Measurements from ENCODE around the gene PYGB. TPM values are rescaled to one million over a fixed set of nuclear protein-coding genes. Genes with fewer than 3 reads are reported as not detected.
A peak's percentile ranks its signal among the peaks of the same experiment; 100 is the strongest.

PYGB gene
- total and polyA plus RNA-seq, 8 donors = 17.4 to 37.2 (median 24.2) TPM

DNA sequence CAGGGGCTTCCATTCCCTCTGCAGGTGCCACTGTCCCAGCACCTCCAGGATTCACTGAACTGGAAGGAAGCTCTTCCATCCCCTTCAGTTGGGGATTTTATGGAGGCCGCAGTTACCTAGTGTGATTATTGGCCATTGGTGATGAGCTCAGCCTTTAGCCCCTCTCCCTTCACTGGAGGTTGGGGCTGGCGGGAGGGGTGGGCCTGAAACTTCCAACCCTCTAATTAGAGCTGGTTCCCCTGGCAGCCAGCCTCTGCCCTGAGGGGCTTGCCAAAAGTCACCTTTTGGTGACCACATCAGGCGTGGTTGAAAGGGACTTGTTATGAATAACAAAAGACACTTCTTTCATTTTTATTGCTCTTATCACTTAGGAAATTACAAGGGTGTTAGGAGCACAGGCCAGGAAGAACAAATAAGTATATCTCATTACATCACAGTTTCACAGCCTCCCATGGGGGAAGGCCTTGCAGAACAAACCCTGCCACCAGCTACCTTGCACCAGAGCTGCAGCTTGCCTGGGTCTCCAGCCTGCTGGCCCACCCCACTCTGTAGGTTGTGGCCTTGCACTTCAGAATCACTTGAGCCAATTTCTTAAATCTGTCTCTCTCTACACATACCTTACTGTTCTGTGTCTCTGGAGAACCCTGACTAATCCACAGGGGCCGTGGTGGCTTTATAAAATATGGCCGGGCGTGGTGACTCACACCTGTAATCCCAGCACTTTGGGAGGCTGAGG, 5.0 kb downstream of the PYGB start:
- FAIRE-seq = no peak
- TF ChIP-seq CTCF (IDR thresholded peaks at IDR 0.05) = no peak
- no peak for DNase-seq
- Histone ChIP-seq H3K9me3 (no peaks in the 10 kb centered on the region), H3K4me1 (peaks cover 0 to 14% (median 9%) of the 10 kb centered on the region in 3 donors), H3K27me3 (no peaks in the 10 kb centered on the region), H3K36me3 (no peaks in the 10 kb centered on the region), H3K27ac (no peak overlapping the region), H3K4me3 (no peak overlapping the region)
- 81 to 82% methylated on average over 6 of the region's 6 CpGs for WGBS, 2 donors
- ATAC-seq = no peak
- intact Hi-C loops (cut with DNase I) = no loop called here

- Histone ChIP-seq H3K4me3 (no peak overlapping the region), H3K9me3 (no peaks in the 10 kb centered on the region), H3K27me3 (no peaks in the 10 kb centered on the region), H3K4me1 (peaks cover 0 to 14% (median 9%) of the 10 kb centered on the region in 3 donors), H3K36me3 (no peaks in the 10 kb centered on the region), H3K27ac (no peak overlapping the region)
- intact Hi-C loops (cut with DNase I) = no loop called here
- ATAC-seq = no peak
- no peak for FAIRE-seq
- no peak for DNase-seq
- 91 to 92% methylated on average over 11 of the region's 11 CpGs for WGBS, 2 donors
- no peak for TF ChIP-seq CTCF (IDR thresholded peaks at IDR 0.05)
Measured at GRCh38 chr20:25253606-25254275, 5.9 kb downstream of the PYGB start.

DNA sequence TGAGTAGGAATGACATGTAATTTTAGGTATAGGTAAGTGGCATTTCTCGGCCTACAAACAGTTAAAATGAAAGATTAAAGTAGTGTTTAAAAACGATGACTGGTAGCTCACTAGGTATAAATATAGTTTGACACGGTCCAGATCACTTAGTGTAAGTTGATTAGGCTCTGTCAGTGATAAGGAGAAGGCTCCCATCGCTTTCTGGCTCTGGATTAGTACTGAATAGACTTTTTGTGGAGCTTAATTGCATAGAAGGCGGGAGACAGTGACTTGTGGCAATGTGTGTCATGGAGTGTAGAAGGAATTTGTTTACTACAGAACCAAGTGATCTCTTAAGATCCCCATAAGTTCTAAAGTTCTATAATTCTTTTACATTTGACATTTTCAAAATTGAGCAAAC, 6.7 kb downstream of the PYGB start:
- TF ChIP-seq CTCF (IDR thresholded peaks at IDR 0.05) = no peak
- Histone ChIP-seq H3K36me3 (no peaks in the 10 kb centered on the region), H3K9me3 (no peaks in the 10 kb centered on the region), H3K4me3 (no peak overlapping the region), H3K27me3 (no peaks in the 10 kb centered on the region), H3K27ac (peak overlapping the region in 1 of 4 donors; percentile 41), H3K4me1 (peaks cover 0 to 12% (median 6%) of the 10 kb centered on the region in 3 donors)
- ATAC-seq = no peak
- intact Hi-C loops (cut with DNase I) = no loop called here
- DNase-seq = no peak
- FAIRE-seq = no peak
- WGBS, 2 donors = 52 to 56% methylated on average over 5 of the region's 5 CpGs

DNA sequence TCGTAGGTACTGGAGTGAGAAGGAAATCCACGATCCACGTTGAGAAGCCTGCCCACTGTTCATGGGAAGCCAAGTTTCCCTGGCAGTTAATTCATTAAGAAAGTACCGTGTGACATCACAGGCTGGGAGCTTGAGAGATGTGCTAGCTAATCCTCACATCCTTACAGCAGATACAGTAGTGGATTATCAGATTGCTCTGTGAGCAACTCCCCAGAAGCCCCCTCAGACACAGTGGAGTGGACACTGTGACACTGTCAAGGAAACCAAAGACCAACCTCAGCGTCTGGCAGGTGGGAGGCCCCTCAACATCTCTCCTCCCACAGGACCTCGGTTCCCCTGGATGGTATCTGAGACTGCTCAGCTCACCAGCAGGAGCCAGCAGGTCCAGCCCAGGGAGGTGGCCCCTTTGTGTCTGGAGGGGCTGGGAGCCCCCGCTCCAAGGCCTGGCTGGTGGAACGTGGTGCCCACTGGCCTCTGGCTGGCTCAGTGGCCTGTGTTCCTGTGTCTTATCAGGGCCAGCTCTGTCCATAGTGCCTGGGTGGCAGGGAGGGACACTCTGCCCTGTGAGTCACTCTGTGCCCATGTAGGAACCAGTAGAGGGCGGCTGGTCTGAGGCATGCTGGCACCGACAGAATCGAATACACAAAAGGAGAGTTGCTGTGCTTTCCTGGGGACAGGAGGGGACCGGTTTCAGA, 7.2 kb downstream of the PYGB start:
- ATAC-seq = peak; percentile 72 to 88 (median 86)
- DNase-seq = peak in 1 of 6 donors; percentile 46
- H3K36me3 ChIP-seq = no peaks in the 10 kb centered on the region
- H3K27me3 ChIP-seq = no peaks in the 10 kb centered on the region
- FAIRE-seq = no peak
- H3K27ac ChIP-seq = peak overlapping the region in 2 of 4 donors; percentile 37 to 41
- WGBS, 2 donors = 71 to 76% methylated on average over 12 of the region's 12 CpGs
- intact Hi-C loops (cut with DNase I) = no loop called here
- H3K4me3 ChIP-seq = no peak overlapping the region
- H3K4me1 ChIP-seq = peaks cover 0 to 7% (median 4%) of the 10 kb centered on the region in 3 donors
- TF ChIP-seq CTCF (IDR thresholded peaks at IDR 0.05) = no peak
- no peaks in the 10 kb centered on the region for H3K9me3 ChIP-seq

Data from pancreas (tissue), 10 donors.